NT2/D1 (cell line): Measurements from ENCODE around the gene SV2B.

Experiments
- DNase-seq: peaks from one replicate; pipeline ENCODE4 v3.0.0-alpha.2; 2011; ENCODE audit warnings: low read depth, low spot score
- H3K27me3 ChIP-seq: 2 replicates; pipeline ENCODE4 v1.6.0; 2011; ENCODE audit warnings: mild to moderate bottlenecking; ENCODE audit not compliant: insufficient read length, insufficient read depth
- H3K36me3 ChIP-seq: 2 replicates; pipeline ENCODE4 v1.6.1; 2011; ENCODE audit warnings: mild to moderate bottlenecking, low read length, mixed read lengths; ENCODE audit not compliant: insufficient read depth, insufficient read length
- H3K4me1 ChIP-seq: 2 replicates; pipeline ENCODE4 v1.5.1; 2011; ENCODE audit not compliant: insufficient read depth, insufficient read length
- H3K4me3 ChIP-seq: 2 replicates; pipeline ENCODE4 v1.5.1; 2011; ENCODE audit warnings: low read depth; ENCODE audit not compliant: insufficient read length
- H3K9ac ChIP-seq: 2 replicates; pipeline ENCODE4 v1.6.0; 2011; ENCODE audit warnings: low read depth; ENCODE audit not compliant: insufficient read length
- H3K9me3 ChIP-seq: 2 replicates; pipeline ENCODE4 v1.5.1; 2011; ENCODE audit warnings: mild to moderate bottlenecking, low read length; ENCODE audit not compliant: insufficient read depth
- SUZ12 ChIP-seq: IDR thresholded peaks from 2 replicates; pipeline ENCODE4 v1.6.1; 2011; ENCODE audit not compliant: insufficient read length, insufficient read depth; ENCODE audit errors: extremely low read depth
- YY1 ChIP-seq: IDR thresholded peaks from 2 replicates; pipeline ENCODE4 v1.6.1; 2011; ENCODE audit not compliant: insufficient read length, insufficient read depth
- ZNF274 ChIP-seq: IDR thresholded peaks from 2 replicates; pipeline ENCODE4 v1.6.1; 2011; ENCODE audit warnings: mild to moderate bottlenecking, low read depth, low read length

Gene SV2B

DNA sequence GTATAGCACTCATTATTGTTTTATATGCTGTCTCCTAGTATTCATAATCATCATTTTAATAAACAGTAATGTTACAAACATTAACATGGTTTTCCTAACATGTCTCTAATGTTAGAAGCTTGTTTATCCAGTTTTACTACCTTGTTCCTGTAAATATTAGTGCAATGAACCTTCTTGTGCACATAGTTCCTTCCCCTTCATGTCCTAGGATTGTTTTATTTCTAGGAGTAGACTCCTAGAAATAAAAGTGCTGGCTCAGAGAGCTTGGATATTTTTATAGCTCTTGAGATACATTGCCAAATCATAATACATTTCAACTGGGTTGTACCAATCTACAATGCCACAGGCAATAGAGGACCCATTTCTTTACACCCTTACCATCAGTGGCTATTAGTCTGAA is 161.3 kb downstream of the SV2B start:
- Histone ChIP-seq H3K4me1 (peaks cover 6% of the 10 kb centered on the region), H3K36me3 (no peaks in the 10 kb centered on the region), H3K4me3 (no peak overlapping the region), H3K27me3 (no peaks in the 10 kb centered on the region), H3K9me3 (no peaks in the 10 kb centered on the region), H3K9ac (no peak overlapping the region)
- no peak for TF ChIP-seq ZNF274
- no peak for TF ChIP-seq SUZ12
- TF ChIP-seq YY1: no peak
- DNase-seq: no peak

DNA sequence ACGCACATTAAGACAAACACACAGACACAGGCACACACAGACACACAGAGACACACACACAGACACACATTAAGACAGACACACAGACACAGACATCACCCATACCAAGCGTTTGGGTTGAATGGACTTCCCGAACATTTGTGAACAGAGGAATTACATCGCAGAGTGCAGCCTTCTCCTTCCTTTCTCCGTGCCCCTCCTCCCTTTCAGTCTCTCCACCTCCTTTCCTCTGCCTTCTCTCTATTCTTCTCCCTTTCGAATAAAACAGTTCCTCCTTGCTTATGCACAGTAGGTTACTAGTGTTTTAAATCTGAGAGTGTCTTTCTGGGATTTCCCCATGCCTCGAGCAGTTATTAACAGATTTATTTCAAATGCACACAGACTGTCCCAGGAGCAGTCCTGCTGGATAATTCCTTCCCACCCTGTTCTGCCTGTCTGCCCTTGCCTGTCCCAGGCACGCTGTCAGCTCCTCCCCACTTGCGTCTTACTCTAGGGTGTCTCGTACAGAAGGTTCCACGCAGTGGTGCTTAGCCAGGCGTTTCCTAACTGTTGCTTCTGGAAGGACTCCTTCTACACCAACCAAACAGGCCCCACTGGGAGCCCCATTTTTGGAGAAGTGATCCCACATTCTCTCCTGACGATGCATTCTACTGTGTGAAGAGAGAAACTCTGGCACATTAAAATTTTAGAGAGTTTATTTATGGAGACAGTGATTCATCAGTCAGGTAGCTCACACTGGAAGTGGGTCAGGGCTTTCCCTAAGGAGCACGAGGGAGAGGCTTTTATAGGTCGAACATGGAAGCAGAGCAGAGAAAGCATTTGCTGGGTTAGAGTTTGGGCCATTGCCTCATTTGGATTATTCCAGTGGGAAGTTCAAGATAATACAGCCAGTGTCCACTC is 163.8 kb downstream of the SV2B start:
- DNase-seq: no peak
- Histone ChIP-seq H3K36me3 (no peaks in the 10 kb centered on the region), H3K4me3 (no peak overlapping the region)

DNA sequence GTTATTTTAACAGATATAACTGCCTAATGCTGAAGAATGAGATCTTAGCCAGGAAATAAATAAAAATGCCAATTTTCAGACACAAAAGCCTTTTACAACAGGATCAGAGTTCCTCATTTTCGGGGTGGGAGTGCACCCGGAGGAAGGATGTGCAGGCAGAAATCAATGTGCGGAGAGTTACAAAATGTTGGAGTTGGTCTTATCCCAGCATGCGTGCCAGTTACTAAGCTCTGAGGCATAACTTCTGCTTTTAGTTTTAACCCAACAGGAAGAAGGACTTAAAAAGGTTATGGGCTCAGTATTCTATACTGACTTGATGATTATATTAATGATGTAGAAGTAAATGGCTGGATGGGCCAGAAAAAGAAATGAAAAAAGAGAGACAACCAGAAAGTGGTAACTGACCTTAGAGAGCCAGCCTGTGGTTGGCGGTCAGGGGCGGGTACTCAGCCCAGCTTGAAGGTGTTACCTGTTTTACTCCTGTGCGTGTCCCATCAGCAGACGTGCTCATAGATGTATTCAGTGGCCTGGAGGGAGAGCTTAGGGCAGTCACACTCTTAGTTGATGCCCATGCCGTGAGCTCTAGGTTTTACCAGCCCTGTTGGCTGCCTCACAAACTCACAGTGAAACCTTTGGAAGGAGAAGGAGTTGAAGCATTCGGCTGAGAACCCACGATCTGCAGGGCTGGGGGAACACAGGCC is 164.7 kb downstream of the SV2B start:
- H3K4me1 ChIP-seq: peaks cover 6% of the 10 kb centered on the region
- no peaks in the 10 kb centered on the region for H3K9me3 ChIP-seq
- H3K9ac ChIP-seq: no peak overlapping the region
- DNase-seq: no peak
- H3K36me3 ChIP-seq: no peaks in the 10 kb centered on the region
- H3K27me3 ChIP-seq: no peaks in the 10 kb centered on the region
- H3K4me3 ChIP-seq: no peak overlapping the region
- TF ChIP-seq YY1: no peak
- no peak for TF ChIP-seq ZNF274
- no peak for TF ChIP-seq SUZ12

More for the DNA sequence above, 163.8 kb downstream of the SV2B start:
- Histone ChIP-seq H3K4me1 (peaks cover 6% of the 10 kb centered on the region), H3K9ac (no peak overlapping the region), H3K9me3 (no peaks in the 10 kb centered on the region), H3K27me3 (no peaks in the 10 kb centered on the region)
- TF ChIP-seq YY1 (no peak), ZNF274 (no peak), SUZ12 (no peak)

DNA sequence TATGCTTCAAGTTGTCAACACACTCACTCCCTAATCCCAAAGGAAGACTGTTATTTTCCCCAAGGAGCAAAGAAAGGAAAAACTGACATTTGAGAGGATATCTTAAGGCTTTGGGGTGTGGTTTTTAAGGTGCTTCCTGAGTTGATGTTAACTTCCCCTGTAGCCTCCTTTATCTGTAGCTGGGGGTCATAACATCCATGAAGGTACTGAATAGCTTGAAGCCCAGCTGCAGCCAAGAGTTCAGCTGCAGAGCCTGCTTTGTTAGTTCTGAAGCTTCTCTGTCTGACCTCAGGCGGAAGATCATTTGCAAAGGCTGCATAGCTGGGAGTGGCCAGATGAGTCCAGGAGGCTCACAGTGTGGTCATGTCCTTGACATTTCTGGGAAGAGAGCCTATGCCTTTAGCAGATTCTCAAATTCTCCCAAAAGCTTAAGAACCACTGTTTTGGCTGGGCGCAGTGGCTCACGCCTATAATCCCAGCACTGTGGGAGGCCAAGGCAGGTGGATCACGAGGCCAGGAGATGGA is 165.4 kb downstream of the SV2B start:
- no peaks in the 10 kb centered on the region for H3K36me3 ChIP-seq
- no peaks in the 10 kb centered on the region for H3K9me3 ChIP-seq
- DNase-seq: no peak
- H3K9ac ChIP-seq: no peak overlapping the region
- no peak overlapping the region for H3K4me3 ChIP-seq
- no peak for TF ChIP-seq YY1
- TF ChIP-seq ZNF274: no peak
- no peak for TF ChIP-seq SUZ12
- peaks cover 6% of the 10 kb centered on the region for H3K4me1 ChIP-seq
- H3K27me3 ChIP-seq: no peaks in the 10 kb centered on the region

DNA sequence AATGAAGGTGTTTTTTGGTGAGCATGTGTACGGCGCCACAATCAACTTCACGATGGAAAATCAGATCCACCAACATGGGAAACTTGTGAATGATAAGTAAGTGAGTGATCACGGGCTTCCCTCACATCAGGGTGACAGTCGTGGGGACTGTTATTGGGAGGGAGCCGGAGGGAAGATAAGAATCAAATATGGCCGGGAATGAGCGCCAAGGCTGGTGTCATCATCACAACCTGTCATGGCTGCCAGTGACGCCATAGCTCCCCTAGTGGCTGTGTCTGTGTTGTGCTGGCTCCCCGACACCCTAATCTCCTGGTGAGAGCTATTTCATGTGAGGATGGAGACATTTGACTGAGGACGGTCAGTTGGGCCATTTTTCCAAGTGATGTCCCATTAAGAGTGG is 168.5 kb downstream of the SV2B start:
- peaks cover 17% of the 10 kb centered on the region for H3K27me3 ChIP-seq
- H3K4me3 ChIP-seq: no peak overlapping the region
- peak; percentile 22 for DNase-seq
- H3K9me3 ChIP-seq: no peaks in the 10 kb centered on the region
- TF ChIP-seq ZNF274 (no peak), SUZ12 (no peak), YY1 (peak; percentile 65)
- no peaks in the 10 kb centered on the region for H3K36me3 ChIP-seq
- no peak overlapping the region for H3K9ac ChIP-seq
- peaks cover 5% of the 10 kb centered on the region for H3K4me1 ChIP-seq

DNA sequence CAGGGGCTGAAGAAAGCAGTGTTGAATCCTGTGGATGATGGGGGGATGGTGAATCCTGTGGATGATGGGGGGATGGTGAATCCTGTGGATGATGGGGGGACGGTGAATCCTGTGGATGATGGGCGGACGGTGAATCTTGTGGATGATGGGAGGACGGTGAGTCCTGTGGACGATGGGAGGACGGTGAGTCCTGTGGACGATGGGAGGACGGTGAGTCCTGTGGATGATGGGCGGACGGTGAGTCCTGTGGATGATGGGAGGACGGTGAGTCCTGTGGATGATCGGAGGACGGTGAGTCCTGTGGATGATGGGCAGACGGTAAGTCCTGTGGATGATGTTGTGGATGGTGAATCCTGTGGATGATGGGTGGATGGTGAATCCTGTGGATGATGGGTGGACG is 170.7 kb downstream of the SV2B start:
- no peak overlapping the region for H3K9ac ChIP-seq
- H3K9me3 ChIP-seq: peaks cover 4% of the 10 kb centered on the region; the same call in 1 of the 2 replicates
- H3K4me3 ChIP-seq: no peak overlapping the region
- H3K4me1 ChIP-seq: no peaks in the 10 kb centered on the region
- DNase-seq: no peak
- peaks cover 17% of the 10 kb centered on the region for H3K27me3 ChIP-seq
- TF ChIP-seq ZNF274 (no peak), SUZ12 (no peak), YY1 (no peak)
- H3K36me3 ChIP-seq: no peaks in the 10 kb centered on the region
